SJSA1 (cell line): ENCODE data around the gene TMEM247. TPM values are rescaled to one million over a fixed set of nuclear protein-coding genes. Genes with fewer than 3 reads are reported as not detected.

Source experiments
- DNase-seq, 2 experiments: peaks; one replicate each; pipeline ENCODE4 v3.0.0-alpha.2; 2015 to 2020; ENCODE audit warnings: low spot score in 2 of 2, low read depth in 1 of 2
- H3K27ac ChIP-seq: fragments of 250-450 bp; sonication (Bioruptor Pico); 2 replicates; pipeline ENCODE4 v1.5.1; 2020; ENCODE audit warnings: mild to moderate bottlenecking, moderate library complexity
- H3K27me3 ChIP-seq: fragments of 250-450 bp; sonication (Bioruptor Pico); replicated peaks from 2 replicates; pipeline ENCODE4 v1.5.1; 2020; ENCODE audit warnings: mild to moderate bottlenecking, moderate library complexity
- H3K36me3 ChIP-seq: fragments of 250-450 bp; sonication (Bioruptor Pico); 2 replicates; pipeline ENCODE4 v1.5.1; 2020; ENCODE audit warnings: mild to moderate bottlenecking
- H3K4me1 ChIP-seq: fragments of 250-450 bp; sonication (Bioruptor Pico); replicated peaks from 2 replicates; pipeline ENCODE4 v1.6.1; 2021; ENCODE audit warnings: mild to moderate bottlenecking
- H3K4me3 ChIP-seq: fragments of 250-450 bp; sonication (Bioruptor Pico); 2 replicates; pipeline ENCODE4 v1.5.1; 2020; ENCODE audit warnings: mild to moderate bottlenecking
- H3K9me3 ChIP-seq: fragments of 250-450 bp; sonication (Bioruptor Pico); replicated peaks from 2 replicates; pipeline ENCODE4 v1.5.1; 2020; ENCODE audit warnings: mild to moderate bottlenecking
- total RNA-seq: library from RNA; depleted of rRNA; stranded (reverse); fragments of >200 nt; shearing (Covaris generic); gene quantifications from 2 replicates; pipeline ENCODE4 v1.2.3, GENCODE V29; 2014; rRNA removed

Gene TMEM247
- total RNA-seq: not detected in 2 replicates

DNA sequence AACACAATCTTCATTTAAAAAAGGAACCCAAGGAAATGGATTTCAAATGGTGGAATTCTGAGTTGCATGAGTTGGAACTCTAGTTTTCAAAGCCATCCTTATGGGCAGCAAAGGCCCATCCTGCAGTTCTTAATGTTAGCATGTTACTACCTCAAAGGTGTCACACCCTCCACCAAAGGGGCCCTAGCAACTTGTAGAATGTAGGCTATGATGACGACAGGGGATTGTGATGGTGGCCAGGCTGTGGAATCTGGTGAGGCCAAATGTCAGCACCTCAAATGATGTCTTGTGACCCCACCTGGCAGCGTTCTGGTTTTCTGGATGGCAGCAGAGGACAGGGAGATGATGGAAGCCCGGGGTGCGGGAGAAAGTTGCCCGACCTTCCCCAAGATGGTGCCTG is at the start of gene TMEM247:
TMEM247 (plus strand) TSS at position 301 of the 400 bp plus-strand sequence.
- DNase-seq: peak in 1 of 2 experiments; percentile 15
- Histone ChIP-seq H3K36me3 (no peaks in the 10 kb centered on the region), H3K9me3 (no peaks in the 10 kb centered on the region)

DNA sequence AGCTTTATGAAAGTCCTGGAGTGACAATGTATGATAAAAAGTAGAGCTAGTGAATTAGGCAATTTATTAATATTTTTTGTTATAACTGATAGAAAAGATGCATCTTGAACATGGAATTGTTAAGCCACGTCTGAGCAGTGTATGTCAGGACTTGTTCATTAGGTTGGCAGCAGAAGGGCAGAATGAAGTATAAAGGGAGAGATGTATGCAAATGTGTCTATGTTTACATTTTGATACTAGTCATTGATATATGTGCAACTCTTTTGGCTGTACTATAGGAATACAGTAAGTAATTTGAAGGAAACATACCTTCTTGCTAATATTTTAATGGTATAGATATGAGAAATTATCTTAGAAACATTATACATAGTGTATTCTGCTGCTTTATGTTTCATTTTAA is 49.0 kb upstream of the TMEM247 start:
- Histone ChIP-seq H3K4me1 (peaks cover 11% of the 10 kb centered on the region), H3K9me3 (no peaks in the 10 kb centered on the region), H3K4me3 (no peak overlapping the region), H3K36me3 (no peaks in the 10 kb centered on the region), H3K27me3 (no peaks in the 10 kb centered on the region), H3K27ac (no peak overlapping the region)
- no peak for DNase-seq

More for the DNA sequence above, at the start of gene TMEM247:
- peaks cover 22% of the 10 kb centered on the region for H3K4me1 ChIP-seq
- H3K4me3 ChIP-seq: no peak within 1 kb of the TSS
- H3K27ac ChIP-seq: no peak within 1 kb of the TSS
- H3K27me3 ChIP-seq: no peaks in the 10 kb centered on the region

DNA sequence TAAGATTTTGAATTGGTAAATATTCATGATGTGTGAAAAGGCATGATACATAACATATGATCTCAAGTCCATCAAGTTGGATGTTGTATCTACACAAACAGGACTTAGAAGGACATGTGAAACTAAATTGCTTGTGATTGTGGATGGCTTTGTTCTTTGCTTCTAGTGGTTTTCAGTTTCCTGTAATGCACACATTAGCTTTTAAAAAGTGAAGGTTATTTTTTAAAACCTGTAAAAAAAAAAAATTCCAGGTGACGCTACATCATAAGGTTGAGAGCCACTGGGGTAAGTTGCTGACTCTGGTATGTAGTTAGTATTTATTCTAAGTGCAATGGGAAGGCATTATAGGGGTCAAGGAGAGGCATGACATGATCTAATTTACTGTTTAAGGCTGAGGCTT is 48.4 kb upstream of the TMEM247 start:
- Histone ChIP-seq H3K4me3 (no peak overlapping the region), H3K27me3 (no peaks in the 10 kb centered on the region; the same call in 1 of the 2 replicates), H3K36me3 (no peaks in the 10 kb centered on the region), H3K4me1 (peaks cover 17% of the 10 kb centered on the region), H3K27ac (no peak overlapping the region), H3K9me3 (no peaks in the 10 kb centered on the region)
- no peak for DNase-seq

DNA sequence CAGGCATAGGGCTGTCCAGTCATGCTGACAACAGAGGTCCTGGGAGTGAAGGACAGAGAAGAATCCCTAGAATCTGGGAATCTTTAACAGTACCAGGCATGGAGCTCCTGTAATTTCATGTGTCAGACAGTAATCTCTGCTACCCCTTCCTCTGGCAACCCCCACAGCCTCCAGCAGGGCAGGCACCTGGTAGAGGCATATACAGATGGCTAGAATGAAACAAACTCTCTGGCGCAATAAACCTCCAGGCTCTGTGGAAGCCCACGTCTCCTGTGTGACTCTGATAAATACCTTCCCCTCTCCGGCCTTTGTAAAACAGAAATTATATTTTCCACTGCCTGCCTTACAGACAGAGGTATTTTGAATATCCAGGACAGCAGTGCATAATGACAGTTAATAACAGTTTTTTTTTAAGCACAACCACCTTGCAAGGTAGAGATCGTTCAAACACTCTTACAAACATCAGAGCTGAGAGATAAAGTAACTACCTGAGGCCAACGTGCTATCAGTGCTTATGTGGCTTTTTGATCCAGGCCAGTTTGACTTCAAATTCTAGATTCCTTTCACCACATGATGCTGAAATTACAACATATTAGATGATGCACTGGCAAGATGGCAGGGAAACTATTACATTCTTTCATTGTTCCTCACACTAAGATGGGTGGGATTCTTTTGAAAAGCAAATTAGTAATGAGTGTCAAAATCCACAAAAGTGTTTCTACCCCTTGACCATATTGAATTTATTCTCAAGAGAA is 47.7 kb upstream of the TMEM247 start:
- H3K4me1 ChIP-seq: peaks cover 18% of the 10 kb centered on the region

DNA sequence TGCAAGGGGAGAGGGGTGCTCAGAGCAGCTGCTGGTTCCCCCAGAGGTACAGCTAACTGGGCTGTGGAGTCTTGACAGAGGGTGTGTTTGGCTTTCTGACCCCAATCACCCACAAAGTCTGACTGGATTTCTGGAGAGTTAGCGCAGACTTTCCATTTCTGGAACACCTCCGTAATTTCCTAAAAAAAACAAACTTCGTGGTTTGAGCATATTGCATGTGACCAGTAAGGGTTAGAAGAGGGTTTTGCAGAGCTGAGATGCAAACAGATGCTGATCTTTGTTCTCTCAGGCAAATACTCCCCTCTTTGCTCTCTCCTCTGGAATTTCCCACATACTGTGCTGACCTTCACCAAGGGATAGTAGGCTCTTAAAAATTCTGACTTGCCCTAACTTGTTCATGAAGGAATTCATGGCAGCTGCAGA is 44.5 kb upstream of the TMEM247 start:
- H3K27ac ChIP-seq: no peak overlapping the region
- DNase-seq: peak in 1 of 2 experiments; percentile 40
- H3K4me3 ChIP-seq: no peak overlapping the region
- peaks cover 18% of the 10 kb centered on the region for H3K4me1 ChIP-seq
- H3K9me3 ChIP-seq: no peaks in the 10 kb centered on the region
- H3K27me3 ChIP-seq: no peaks in the 10 kb centered on the region; the same call in none of the 2 replicates
- no peaks in the 10 kb centered on the region for H3K36me3 ChIP-seq

More for the DNA sequence above, 47.7 kb upstream of the TMEM247 start:
- no peaks in the 10 kb centered on the region for H3K9me3 ChIP-seq
- no peak overlapping the region for H3K27ac ChIP-seq
- no peaks in the 10 kb centered on the region for H3K36me3 ChIP-seq
- H3K27me3 ChIP-seq: no peaks in the 10 kb centered on the region; the same call in 1 of the 2 replicates
- H3K4me3 ChIP-seq: no peak overlapping the region
- no peak for DNase-seq

DNA sequence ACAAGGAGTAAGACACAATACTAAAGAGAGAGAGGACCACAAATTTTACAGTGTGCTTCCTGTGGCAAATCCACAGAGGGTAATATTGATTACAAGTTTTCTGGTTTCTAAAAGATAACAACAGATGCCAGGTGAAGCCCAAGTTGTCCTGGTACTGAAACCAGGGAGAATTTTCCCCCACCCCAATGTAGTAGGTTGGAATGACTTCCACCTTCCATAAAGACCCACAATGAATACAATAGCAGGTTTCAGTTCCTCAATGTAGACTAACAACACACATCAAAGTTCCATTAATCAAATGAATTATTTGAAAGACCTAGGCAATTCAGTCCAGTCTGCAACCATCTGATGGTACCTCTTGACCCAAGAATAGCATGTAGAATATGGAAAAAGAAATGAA is 44.0 kb upstream of the TMEM247 start:
- no peak overlapping the region for H3K4me3 ChIP-seq
- no peaks in the 10 kb centered on the region; the same call in none of the 2 replicates for H3K27me3 ChIP-seq
- H3K27ac ChIP-seq: no peak overlapping the region
- no peaks in the 10 kb centered on the region for H3K36me3 ChIP-seq
- no peaks in the 10 kb centered on the region for H3K9me3 ChIP-seq
- H3K4me1 ChIP-seq: peaks cover 18% of the 10 kb centered on the region
- no peak for DNase-seq

DNA sequence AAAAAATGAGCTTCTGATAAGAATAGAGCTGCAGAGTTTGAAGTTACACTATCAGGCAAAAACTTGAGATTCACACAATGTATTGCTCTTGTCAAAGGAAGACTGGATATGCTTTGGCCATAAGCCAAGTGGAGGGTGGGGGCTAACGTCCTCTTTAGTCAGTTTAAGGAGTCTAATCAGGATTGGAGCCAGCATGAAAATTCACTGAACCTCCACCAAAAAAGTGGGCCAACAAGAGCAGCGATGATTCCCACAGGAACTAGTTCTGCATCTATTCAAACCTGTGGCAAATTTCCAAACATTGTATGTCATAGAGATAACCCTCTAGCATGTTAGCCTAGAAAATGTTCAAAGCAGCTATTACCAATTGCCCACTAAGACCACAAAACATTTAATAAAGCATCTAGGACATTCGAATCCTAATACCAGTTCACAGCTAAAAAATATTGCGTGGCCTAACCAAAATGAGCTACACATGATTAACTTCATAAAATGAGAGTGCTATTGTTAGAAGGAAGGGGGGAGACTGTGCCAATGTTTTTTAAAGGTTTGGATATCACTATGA is 43.5 kb upstream of the TMEM247 start:
- Histone ChIP-seq H3K27ac (no peak overlapping the region), H3K4me3 (no peak overlapping the region)

DNA sequence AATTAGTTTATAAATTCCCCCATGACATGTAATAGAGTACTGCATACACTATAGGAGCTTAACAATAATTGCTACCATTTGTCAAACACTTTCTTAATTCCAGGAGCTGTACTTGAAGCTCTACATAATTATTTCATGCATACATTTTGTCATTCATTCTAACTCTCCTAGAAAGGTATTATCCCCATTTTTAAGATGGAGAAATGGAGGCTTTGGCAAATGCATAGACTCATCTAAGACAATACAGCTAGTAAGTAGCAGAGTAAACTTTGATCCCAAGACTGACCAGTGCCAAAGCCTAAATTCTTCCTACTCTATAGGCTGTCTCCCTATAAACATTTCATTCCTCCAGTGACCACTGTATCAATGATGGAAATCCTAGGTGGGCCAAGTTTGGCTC is 42.6 kb upstream of the TMEM247 start:
- Histone ChIP-seq H3K4me3 (no peak overlapping the region), H3K27me3 (no peaks in the 10 kb centered on the region; the same call in none of the 2 replicates), H3K36me3 (no peaks in the 10 kb centered on the region), H3K27ac (no peak overlapping the region), H3K4me1 (peaks cover 18% of the 10 kb centered on the region), H3K9me3 (no peaks in the 10 kb centered on the region)
- no peak for DNase-seq

More for the DNA sequence above, 43.5 kb upstream of the TMEM247 start:
- peaks cover 18% of the 10 kb centered on the region for H3K4me1 ChIP-seq
- no peaks in the 10 kb centered on the region for H3K9me3 ChIP-seq
- H3K27me3 ChIP-seq: no peaks in the 10 kb centered on the region; the same call in none of the 2 replicates
- no peaks in the 10 kb centered on the region for H3K36me3 ChIP-seq
- DNase-seq: no peak

DNA sequence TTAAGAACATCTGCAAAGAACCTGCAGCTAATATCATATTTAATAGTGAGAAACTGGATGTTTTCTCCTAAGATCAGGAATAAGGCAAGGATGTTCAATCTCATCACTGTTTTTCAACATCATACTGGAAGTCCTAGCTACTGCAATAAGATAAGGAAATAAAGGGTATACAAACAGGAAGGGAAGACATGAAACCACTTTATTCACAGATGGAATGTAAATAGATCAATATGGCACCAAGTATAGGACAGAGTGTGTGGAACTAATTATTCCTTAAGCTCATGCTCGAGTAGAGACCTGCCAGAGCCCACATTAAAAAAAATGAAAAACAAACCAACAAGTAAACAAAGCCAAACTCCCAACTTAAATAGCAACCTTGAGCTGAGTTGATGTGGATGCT is 41.3 kb upstream of the TMEM247 start:
- no peak overlapping the region for H3K4me3 ChIP-seq
- DNase-seq: no peak
- no peaks in the 10 kb centered on the region for H3K9me3 ChIP-seq
- no peaks in the 10 kb centered on the region; the same call in none of the 2 replicates for H3K27me3 ChIP-seq
- no peak overlapping the region for H3K27ac ChIP-seq
- no peaks in the 10 kb centered on the region for H3K36me3 ChIP-seq
- peaks cover 18% of the 10 kb centered on the region for H3K4me1 ChIP-seq

DNA sequence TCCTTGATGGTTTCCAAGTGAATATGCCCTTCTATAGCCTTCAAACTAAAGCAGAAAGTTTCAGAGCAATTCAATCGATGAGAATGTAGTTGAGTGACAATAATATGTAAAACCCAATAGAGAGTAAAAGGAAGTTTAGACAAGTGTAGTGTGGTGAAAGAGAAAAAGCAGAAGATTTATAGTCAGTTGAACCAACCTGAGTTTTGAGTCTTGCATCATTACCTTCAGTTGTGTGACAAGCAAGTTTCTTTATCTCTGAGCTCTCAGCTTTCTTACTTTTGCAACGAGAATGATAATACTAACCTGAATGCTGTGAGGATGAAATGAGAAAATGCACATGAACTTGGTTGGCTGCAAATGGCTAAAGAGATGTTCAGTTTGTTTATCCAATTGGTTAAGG is 40.6 kb upstream of the TMEM247 start:
- no peak for DNase-seq
- no peak overlapping the region for H3K27ac ChIP-seq
- no peak overlapping the region for H3K4me3 ChIP-seq
- no peaks in the 10 kb centered on the region for H3K9me3 ChIP-seq
- H3K4me1 ChIP-seq: peaks cover 18% of the 10 kb centered on the region
- H3K27me3 ChIP-seq: no peaks in the 10 kb centered on the region; the same call in none of the 2 replicates
- no peaks in the 10 kb centered on the region for H3K36me3 ChIP-seq

DNA sequence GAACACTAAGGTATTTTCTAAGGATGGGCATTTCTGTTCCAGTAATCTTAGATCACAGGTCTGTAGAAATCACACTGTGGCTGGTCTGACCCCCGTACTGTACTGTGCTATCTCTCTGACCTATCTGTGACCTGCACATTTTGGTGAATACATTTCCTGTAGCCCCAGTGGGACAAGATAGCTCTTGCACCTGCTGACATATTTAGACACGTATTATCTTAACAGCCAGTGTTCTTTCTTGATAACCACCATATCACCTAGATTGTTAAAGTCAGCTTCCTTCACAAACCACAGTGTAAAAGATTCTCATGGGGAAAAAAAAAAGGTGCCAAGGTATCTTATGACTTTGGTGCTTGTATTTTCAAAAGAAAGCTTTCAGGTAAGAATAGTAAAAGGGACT is 39.8 kb upstream of the TMEM247 start:
- Histone ChIP-seq H3K27ac (no peak overlapping the region), H3K27me3 (no peaks in the 10 kb centered on the region; the same call in none of the 2 replicates), H3K4me3 (no peak overlapping the region), H3K9me3 (no peaks in the 10 kb centered on the region), H3K4me1 (peaks cover 15% of the 10 kb centered on the region), H3K36me3 (no peaks in the 10 kb centered on the region)
- DNase-seq: no peak

DNA sequence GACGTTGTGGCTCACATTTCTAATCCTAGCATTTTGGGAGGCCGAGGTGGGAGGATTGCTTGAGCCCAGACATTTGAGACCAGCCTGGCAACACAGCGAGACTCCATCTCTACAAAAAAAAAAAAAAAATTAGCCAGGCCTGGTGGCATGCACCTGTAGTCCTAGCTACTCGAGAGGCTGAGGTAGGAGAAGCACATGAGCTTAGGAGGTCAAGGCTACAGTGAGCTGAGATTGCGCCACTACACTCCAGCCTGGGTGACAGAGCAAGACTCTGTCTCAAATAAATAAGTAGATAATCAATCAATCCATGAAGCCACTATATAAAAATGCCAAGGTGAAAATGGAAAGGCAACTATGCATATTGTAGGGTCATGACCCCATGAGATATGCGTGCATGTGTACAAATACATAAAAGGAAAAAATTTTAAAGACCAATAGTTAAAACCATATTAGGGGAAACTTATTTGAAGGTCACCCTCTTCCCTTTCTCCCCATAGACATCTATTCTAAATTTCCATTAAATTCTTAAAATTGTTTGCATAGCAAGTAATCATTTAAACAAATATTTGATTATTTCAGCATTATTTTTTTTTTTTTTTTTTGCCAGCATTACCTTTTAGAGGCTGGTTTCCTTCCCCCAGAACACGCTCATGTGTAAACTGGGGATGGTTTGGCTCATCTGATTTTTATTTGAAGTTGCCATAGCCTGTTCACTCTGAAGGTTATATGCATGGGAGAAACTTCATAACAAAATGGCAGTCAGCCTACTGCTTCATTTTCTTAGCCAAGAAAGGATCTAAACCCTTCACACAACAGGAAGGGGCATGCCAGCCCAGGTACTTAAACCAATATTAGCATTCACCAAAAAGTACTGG is 37.3 kb upstream of the TMEM247 start:
- H3K36me3 ChIP-seq: no peaks in the 10 kb centered on the region
- H3K9me3 ChIP-seq: no peaks in the 10 kb centered on the region
- H3K27ac ChIP-seq: no peak overlapping the region
- H3K4me1 ChIP-seq: no peaks in the 10 kb centered on the region
- no peak overlapping the region for H3K4me3 ChIP-seq
- DNase-seq: no peak
- no peaks in the 10 kb centered on the region; the same call in 1 of the 2 replicates for H3K27me3 ChIP-seq

DNA sequence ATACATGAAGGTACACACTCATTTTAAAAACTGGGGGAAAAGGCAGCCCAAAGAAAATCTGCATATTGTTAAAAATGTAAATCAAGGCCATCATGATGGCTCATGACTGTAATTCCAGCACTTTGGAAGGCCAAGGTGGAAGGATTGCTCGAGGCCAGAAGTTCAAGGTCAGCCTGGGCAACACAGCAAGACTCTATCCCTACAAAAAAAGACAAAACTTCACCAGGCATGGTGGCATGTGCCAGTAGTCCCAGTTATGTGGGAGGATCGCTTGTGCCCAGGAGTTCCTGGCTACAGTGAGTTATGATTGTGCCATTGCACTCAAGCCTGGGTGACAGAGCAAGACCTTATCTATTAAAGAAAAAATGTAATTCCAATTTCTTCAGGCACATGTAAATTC is 34.6 kb upstream of the TMEM247 start:
- DNase-seq: no peak
- Histone ChIP-seq H3K27me3 (no peaks in the 10 kb centered on the region; the same call in 1 of the 2 replicates), H3K4me3 (no peak overlapping the region), H3K4me1 (no peaks in the 10 kb centered on the region; the same call in 1 of the 2 replicates), H3K27ac (no peak overlapping the region), H3K36me3 (no peaks in the 10 kb centered on the region), H3K9me3 (no peaks in the 10 kb centered on the region)
